HG03025 (cell line): Measurements from ENCODE around the gene ALDH1B1.
"Not testable (repeated sequence)": the region's sequence is repeated elsewhere in the genome, so short reads cannot be mapped to it uniquely, and the experiment has no call there.

Experiments used
- ATAC-seq: cut with Tn5 transposase; IDR thresholded peaks from one replicate; pipeline ENCODE4 v1.9.1; 2021; ENCODE audit warnings: mild to moderate bottlenecking, moderate library complexity; ENCODE audit not compliant: unreplicated experiment, low FRiP score

ALDH1B1 gene

GRCh38 chr9:38385896-38386295 is 6.6 kb upstream of the ALDH1B1 start:
- ATAC-seq: no peak

GRCh38 chr9:38386319-38386895 is 6.1 kb upstream of the ALDH1B1 start:
- no peak for ATAC-seq

GRCh38 chr9:38387066-38387465 is 5.4 kb upstream of the ALDH1B1 start:
- ATAC-seq: no peak

- ATAC-seq: no peak
Observed at GRCh38 chr9:38387751-38388150, 4.8 kb upstream of the ALDH1B1 start.

- no peak for ATAC-seq
Observed at GRCh38 chr9:38388283-38389223, 3.9 kb upstream of the ALDH1B1 start.

GRCh38 chr9:38389313-38389712 is 3.2 kb upstream of the ALDH1B1 start:
- ATAC-seq: no peak

- no peak for ATAC-seq
Observed at GRCh38 chr9:38390442-38390841, 2.1 kb upstream of the ALDH1B1 start.

- no peak for ATAC-seq
Observed at GRCh38 chr9:38390851-38391250, 1.7 kb upstream of the ALDH1B1 start.

GRCh38 chr9:38391278-38392118 is 1.0 kb upstream of the ALDH1B1 start:
- ATAC-seq: no peak

GRCh38 chr9:38393128-38393796 is 760 bp downstream of the ALDH1B1 start:
- ATAC-seq: no peak

GRCh38 chr9:38394416-38394815 is 1.9 kb downstream of the ALDH1B1 start:
- ATAC-seq: no peak

GRCh38 chr9:38395653-38396370 is 3.3 kb downstream of the ALDH1B1 start:
- no peak for ATAC-seq

GRCh38 chr9:38396371-38396671 is 3.8 kb downstream of the ALDH1B1 start:
- ATAC-seq: no peak

GRCh38 chr9:38399191-38399590 is 6.7 kb downstream of the ALDH1B1 start:
- ATAC-seq: not testable (repeated sequence)

- no peak for ATAC-seq
Observed at GRCh38 chr9:38401994-38402393, 9.5 kb downstream of the ALDH1B1 start.

- ATAC-seq: no peak
Observed at GRCh38 chr9:38404314-38404713, 11.8 kb downstream of the ALDH1B1 start.

- ATAC-seq: no peak
Observed at GRCh38 chr9:38405785-38406184, 13.3 kb downstream of the ALDH1B1 start.

GRCh38 chr9:38406476-38407186 is 14.1 kb downstream of the ALDH1B1 start:
- no peak for ATAC-seq

GRCh38 chr9:38408719-38409118 is 16.2 kb downstream of the ALDH1B1 start:
- ATAC-seq: no peak
